ENCODE data around the gene CELSR1. TPM values are rescaled to one million over a fixed set of nuclear protein-coding genes. Genes with fewer than 3 reads are reported as not detected.

The CELSR1 gene
- total RNA-seq, 1 donor from 2014 or later: 16.0 TPM

DNA sequence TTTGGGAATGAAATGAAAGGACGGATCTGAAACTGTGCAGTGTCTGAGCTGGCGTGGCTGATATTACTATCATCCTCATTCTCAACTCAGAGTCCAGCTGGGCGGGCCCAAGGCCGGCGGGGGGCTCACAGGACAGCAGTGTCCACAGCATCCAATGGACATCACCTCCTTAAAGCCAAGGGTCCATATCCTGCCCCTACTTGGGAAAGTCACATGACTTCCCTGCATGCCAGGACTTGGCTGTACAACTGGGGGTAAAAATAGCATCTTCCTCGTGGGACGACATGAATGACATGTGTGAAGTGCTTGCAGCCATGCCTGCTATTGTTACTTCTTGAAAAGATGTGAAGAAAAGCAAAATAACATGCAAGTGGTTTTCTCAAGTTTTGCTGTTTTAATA is 119.7 kb downstream of the CELSR1 start:
- Mint-ChIP-seq H3K36me3 (ENCODE audit: unreplicated experiment) (no peaks in the 10 kb centered on the region), H3K4me1 (ENCODE audit: unreplicated experiment) (peaks cover 2% of the 10 kb centered on the region), H3K27ac (ENCODE audit: unreplicated experiment) (no peak overlapping the region), H3K4me3 (ENCODE audit: unreplicated experiment) (no peak overlapping the region), H3K27me3 (ENCODE audit: unreplicated experiment) (no peaks in the 10 kb centered on the region), H3K9me3 (ENCODE audit: unreplicated experiment) (no peaks in the 10 kb centered on the region)
- no peak for DNase-seq (ENCODE audit: extremely low spot score, unreplicated experiment)
- TF ChIP-seq, protein P1, sequence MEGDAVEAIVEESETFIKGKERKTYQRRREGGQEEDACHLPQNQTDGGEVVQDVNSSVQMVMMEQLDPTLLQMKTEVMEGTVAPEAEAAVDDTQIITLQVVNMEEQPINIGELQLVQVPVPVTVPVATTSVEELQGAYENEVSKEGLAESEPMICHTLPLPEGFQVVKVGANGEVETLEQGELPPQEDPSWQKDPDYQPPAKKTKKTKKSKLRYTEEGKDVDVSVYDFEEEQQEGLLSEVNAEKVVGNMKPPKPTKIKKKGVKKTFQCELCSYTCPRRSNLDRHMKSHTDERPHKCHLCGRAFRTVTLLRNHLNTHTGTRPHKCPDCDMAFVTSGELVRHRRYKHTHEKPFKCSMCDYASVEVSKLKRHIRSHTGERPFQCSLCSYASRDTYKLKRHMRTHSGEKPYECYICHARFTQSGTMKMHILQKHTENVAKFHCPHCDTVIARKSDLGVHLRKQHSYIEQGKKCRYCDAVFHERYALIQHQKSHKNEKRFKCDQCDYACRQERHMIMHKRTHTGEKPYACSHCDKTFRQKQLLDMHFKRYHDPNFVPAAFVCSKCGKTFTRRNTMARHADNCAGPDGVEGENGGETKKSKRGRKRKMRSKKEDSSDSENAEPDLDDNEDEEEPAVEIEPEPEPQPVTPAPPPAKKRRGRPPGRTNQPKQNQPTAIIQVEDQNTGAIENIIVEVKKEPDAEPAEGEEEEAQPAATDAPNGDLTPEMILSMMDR (IDR thresholded peaks at IDR 0.05): no peak

DNA sequence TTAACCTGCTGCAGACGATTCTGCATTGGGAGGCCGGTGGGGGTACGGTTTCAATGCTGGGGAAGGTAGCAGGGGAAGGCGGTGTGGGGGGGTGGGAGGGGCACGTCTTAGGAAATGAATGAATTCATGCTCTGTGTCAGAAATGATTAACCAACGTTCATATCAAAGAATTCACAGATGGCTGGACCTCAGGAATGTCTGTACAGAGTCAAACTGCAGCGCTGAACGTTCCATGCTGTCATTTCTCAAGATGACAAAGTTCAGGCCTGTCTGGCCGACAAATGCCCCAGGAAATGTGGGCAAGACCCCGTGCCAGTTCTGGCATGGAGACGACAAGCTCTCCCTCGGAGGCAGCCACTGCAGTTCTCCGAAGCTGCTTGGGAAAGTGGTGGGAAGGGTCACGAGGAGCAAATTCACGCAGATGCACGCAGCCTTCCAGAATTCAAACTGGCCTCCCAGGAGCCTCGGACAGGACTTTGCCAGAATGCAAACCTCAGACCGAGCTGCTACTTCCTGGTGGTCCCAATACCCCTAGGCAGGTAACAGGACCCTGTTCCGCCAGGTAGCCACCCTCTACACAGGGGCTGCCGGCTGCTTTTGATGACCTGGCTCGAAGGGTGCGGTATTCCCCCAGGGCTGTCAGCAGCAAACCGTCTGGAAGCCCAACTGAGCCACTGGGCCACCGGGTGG is 120.4 kb downstream of the CELSR1 start:
- Mint-ChIP-seq H3K27me3 (ENCODE audit: unreplicated experiment) (no peaks in the 10 kb centered on the region), H3K4me1 (ENCODE audit: unreplicated experiment) (peaks cover 2% of the 10 kb centered on the region), H3K36me3 (ENCODE audit: unreplicated experiment) (no peaks in the 10 kb centered on the region), H3K4me3 (ENCODE audit: unreplicated experiment) (no peak overlapping the region), H3K9me3 (ENCODE audit: unreplicated experiment) (no peaks in the 10 kb centered on the region), H3K27ac (ENCODE audit: unreplicated experiment) (no peak overlapping the region)
- no peak for DNase-seq (ENCODE audit: extremely low spot score, unreplicated experiment)
- TF ChIP-seq, protein P1 (IDR thresholded peaks at IDR 0.05): no peak

DNA sequence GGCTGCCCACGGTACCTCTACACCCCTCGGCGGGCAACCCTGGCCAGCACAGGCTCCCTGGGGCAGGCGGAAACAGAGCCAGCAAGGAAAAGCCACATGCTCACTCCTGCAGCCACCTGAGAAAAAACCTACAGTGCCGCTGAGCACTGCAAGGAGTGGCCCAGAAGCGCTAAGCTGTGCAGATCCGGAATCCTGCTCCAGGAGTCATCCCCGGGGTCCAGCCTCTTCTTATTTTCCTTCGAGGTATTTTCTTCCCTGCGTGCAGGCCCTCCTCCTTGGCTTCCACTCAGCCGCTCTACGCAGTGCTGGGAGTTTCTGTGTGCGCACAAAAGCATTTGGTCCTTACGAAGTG is 120.9 kb downstream of the CELSR1 start:
- DNase-seq (ENCODE audit: extremely low spot score, unreplicated experiment): no peak
- Mint-ChIP-seq H3K27ac (ENCODE audit: unreplicated experiment) (no peak overlapping the region), H3K4me1 (ENCODE audit: unreplicated experiment) (peaks cover 2% of the 10 kb centered on the region), H3K4me3 (ENCODE audit: unreplicated experiment) (no peak overlapping the region), H3K27me3 (ENCODE audit: unreplicated experiment) (no peaks in the 10 kb centered on the region), H3K9me3 (ENCODE audit: unreplicated experiment) (no peaks in the 10 kb centered on the region), H3K36me3 (ENCODE audit: unreplicated experiment) (no peaks in the 10 kb centered on the region)
- TF ChIP-seq, protein P1 (IDR thresholded peaks at IDR 0.05): no peak

DNA sequence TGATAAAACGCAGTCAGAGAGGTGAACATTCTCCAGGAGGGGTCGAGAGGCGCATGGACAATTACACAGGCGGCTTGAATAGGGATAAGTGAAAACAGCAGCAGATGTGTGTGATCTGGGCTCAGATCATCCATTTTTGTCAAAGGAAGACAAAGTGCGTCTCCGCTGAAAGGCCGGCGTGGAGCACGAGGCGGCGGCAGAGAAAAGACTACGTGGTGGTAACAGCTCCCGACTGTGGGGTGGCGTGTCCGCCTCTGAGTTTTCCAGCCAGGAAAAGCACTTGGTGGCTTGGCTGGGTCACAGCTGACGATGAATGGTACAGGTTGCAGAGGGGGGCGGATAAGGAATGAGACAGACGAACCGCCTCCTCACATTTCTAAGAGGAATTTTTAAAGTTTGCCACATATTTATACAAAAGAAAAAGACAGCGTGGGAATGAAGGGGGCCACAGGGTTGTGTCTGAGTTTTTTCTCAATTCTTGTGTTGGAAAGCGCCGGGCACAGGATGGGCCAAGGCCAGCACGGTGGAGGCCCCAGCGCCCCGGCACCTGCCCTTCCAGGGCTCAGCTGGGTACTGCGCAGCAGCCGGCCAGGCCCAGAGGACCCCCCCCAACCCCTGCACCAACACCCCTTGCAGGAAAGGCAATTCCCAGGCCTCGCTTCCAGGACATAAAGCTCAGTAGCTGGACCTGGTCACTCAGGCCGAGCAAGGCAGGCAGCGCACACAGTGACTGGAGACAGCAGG is 121.5 kb downstream of the CELSR1 start:
- DNase-seq (ENCODE audit: extremely low spot score, unreplicated experiment): no peak
- H3K4me3 Mint-ChIP-seq (ENCODE audit: unreplicated experiment): no peak overlapping the region
- H3K27ac Mint-ChIP-seq (ENCODE audit: unreplicated experiment): no peak overlapping the region
- TF ChIP-seq, protein P1 (IDR thresholded peaks at IDR 0.05): no peak
- H3K36me3 Mint-ChIP-seq (ENCODE audit: unreplicated experiment): no peaks in the 10 kb centered on the region
- no peaks in the 10 kb centered on the region for H3K9me3 Mint-ChIP-seq (ENCODE audit: unreplicated experiment)
- peaks cover 1% of the 10 kb centered on the region for H3K4me1 Mint-ChIP-seq (ENCODE audit: unreplicated experiment)
- no peaks in the 10 kb centered on the region for H3K27me3 Mint-ChIP-seq (ENCODE audit: unreplicated experiment)

DNA sequence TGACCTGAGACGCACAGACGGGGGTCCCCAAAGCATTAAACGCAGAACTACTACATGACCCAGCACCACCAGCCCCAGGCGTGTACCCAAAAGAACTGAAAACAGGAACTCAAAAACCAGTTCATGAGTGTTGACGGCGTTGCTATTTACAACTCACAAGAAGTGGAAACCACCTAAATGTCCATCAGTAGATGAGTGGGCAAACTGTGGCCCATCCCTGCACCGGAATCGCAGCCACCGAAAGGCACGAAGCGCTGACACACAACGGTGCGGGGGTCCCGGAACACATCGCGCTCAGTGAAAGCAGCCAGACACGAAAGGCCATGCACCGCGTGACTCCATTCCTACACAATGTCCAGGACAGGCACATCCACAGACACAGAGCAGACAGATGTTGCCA is 122.7 kb downstream of the CELSR1 start:
- TF ChIP-seq, protein P1 (IDR thresholded peaks at IDR 0.05): no peak
- Mint-ChIP-seq H3K27me3 (ENCODE audit: unreplicated experiment) (no peaks in the 10 kb centered on the region), H3K4me1 (ENCODE audit: unreplicated experiment) (no peaks in the 10 kb centered on the region), H3K36me3 (ENCODE audit: unreplicated experiment) (peaks cover 2% of the 10 kb centered on the region), H3K4me3 (ENCODE audit: unreplicated experiment) (no peak overlapping the region), H3K27ac (ENCODE audit: unreplicated experiment) (no peak overlapping the region), H3K9me3 (ENCODE audit: unreplicated experiment) (no peaks in the 10 kb centered on the region)
- DNase-seq (ENCODE audit: extremely low spot score, unreplicated experiment): no peak
